Measurements from ENCODE around the gene ZFP42.
"Not testable (repeated sequence)": the region's sequence is repeated elsewhere in the genome, so short reads cannot be mapped to it uniquely, and the experiment has no call there.

ZFP42 gene

GRCh38 chr4:188023682-188024081 is 28.1 kb downstream of the ZFP42 start:
- DNase-seq = no peak

- DNase-seq = peak in 1 of 2 experiments; percentile 56
Observed at GRCh38 chr4:188025476-188025875, 29.9 kb downstream of the ZFP42 start.

GRCh38 chr4:188029114-188029513 is 33.5 kb downstream of the ZFP42 start:
- no peak for DNase-seq

GRCh38 chr4:188030401-188030800 is 34.8 kb downstream of the ZFP42 start:
- no peak for DNase-seq

GRCh38 chr4:188031751-188032150 is 36.2 kb downstream of the ZFP42 start:
- no peak for DNase-seq

GRCh38 chr4:188032170-188032569 is 36.6 kb downstream of the ZFP42 start:
- DNase-seq = no peak

- no peak for DNase-seq
Observed at GRCh38 chr4:188032583-188032982, 37.0 kb downstream of the ZFP42 start.

- no peak for DNase-seq
Observed at GRCh38 chr4:188037003-188037713, 41.6 kb downstream of the ZFP42 start.

- DNase-seq = no peak
Observed at GRCh38 chr4:188041721-188042120, 46.1 kb downstream of the ZFP42 start.

GRCh38 chr4:188042191-188042590 is 46.6 kb downstream of the ZFP42 start:
- no peak for DNase-seq

GRCh38 chr4:188043154-188043553 is 47.6 kb downstream of the ZFP42 start:
- no peak for DNase-seq

GRCh38 chr4:188045461-188045860 is 49.9 kb downstream of the ZFP42 start:
- not testable (repeated sequence) for DNase-seq

GRCh38 chr4:188046657-188047056 is 51.1 kb downstream of the ZFP42 start:
- DNase-seq = no peak

GRCh38 chr4:188053302-188053701 is 57.7 kb downstream of the ZFP42 start:
- no peak for DNase-seq
